Keratinocyte (primary cell): Measurements from ENCODE around the gene TEKT3. TPM values are rescaled to one million over a fixed set of nuclear protein-coding genes. Genes with fewer than 3 reads are reported as not detected.

Source experiments
- DNase-seq: peaks from one replicate; pipeline ENCODE4 v3.0.0-alpha.2; 2011; ENCODE audit warnings: low read depth, missing footprints, low spot score
- FAIRE-seq: peaks from 2 replicates; lab custom pipeline; 2011; peaks lifted over from hg19 to GRCh38; lab: Jason Lieb, UNC
- H2AFZ ChIP-seq: 2 replicates; pipeline ENCODE4 v1.6.0; 2012; ENCODE audit warnings: low read length, control low read depth, inconsistent platforms; ENCODE audit not compliant: control insufficient read depth
- H3K27ac ChIP-seq: 2 replicates; pipeline ENCODE4 v1.5.1; 2011; ENCODE audit warnings: low read length; ENCODE audit not compliant: control insufficient read depth, insufficient read depth
- H3K27me3 ChIP-seq: 3 replicates; pipeline ENCODE4 v1.6.0; 2011; ENCODE audit warnings: low read length; ENCODE audit not compliant: control insufficient read depth, insufficient read depth; ENCODE audit errors: extremely low read depth
- H3K36me3 ChIP-seq, 2 experiments: 2 replicates in 1 of 2; 3 replicates in 1 of 2; pipeline ENCODE4 v1.5.1; 2011; ENCODE audit warnings: low read length in 2 of 2, mild to moderate bottlenecking in 1 of 2; ENCODE audit not compliant: control insufficient read depth in 2 of 2, insufficient read depth in 2 of 2; ENCODE audit errors: extremely low read depth in 1 of 2
- H3K4me1 ChIP-seq: 3 replicates; pipeline ENCODE4 v1.5.1; 2011; ENCODE audit warnings: low read length; ENCODE audit not compliant: control insufficient read depth, insufficient read depth; ENCODE audit errors: extremely low read depth
- H3K4me2 ChIP-seq: 3 replicates; pipeline ENCODE4 v1.6.0; 2011; ENCODE audit warnings: low read depth, low read length; ENCODE audit not compliant: control insufficient read depth, insufficient read depth; ENCODE audit errors: extremely low read depth
- H3K4me3 ChIP-seq, 3 experiments: fragments of 200-600 bp in 1 of 3; sonication (generic) in 1 of 3; 2 replicates in 2 of 3; 3 replicates in 1 of 3; pipeline ENCODE4 v1.5.1; 2011 to 2016; ENCODE audit warnings: low read length in 3 of 3, mild to moderate bottlenecking in 3 of 3, control low read depth in 2 of 3, inconsistent platforms in 1 of 3, low read depth in 1 of 3, mixed read lengths in 1 of 3, mixed run types in 1 of 3, moderate library complexity in 1 of 3; ENCODE audit not compliant: control insufficient read depth in 2 of 3, insufficient read depth in 2 of 3; ENCODE audit errors: extremely low read depth in 1 of 3
- H3K79me2 ChIP-seq: 2 replicates; pipeline ENCODE4 v1.6.0; 2012; ENCODE audit warnings: low read length; ENCODE audit not compliant: control insufficient read depth, insufficient read depth
- H3K9ac ChIP-seq: 3 replicates; pipeline ENCODE4 v1.6.0; 2011; ENCODE audit warnings: low read length; ENCODE audit not compliant: control insufficient read depth, insufficient read depth; ENCODE audit errors: extremely low read depth
- H3K9me1 ChIP-seq: 3 replicates; pipeline ENCODE4 v1.6.0; 2011; ENCODE audit warnings: low read length; ENCODE audit not compliant: control insufficient read depth, insufficient read depth; ENCODE audit errors: extremely low read depth
- H3K9me3 ChIP-seq: 2 replicates; pipeline ENCODE4 v1.5.1; 2012; ENCODE audit warnings: low read depth, low read length; ENCODE audit not compliant: control insufficient read depth
- H4K20me1 ChIP-seq: 3 replicates; pipeline ENCODE4 v1.6.0; 2011; ENCODE audit warnings: low read length; ENCODE audit not compliant: control insufficient read depth, insufficient read depth; ENCODE audit errors: extremely low read depth
- EZH2 ChIP-seq: IDR thresholded peaks from one replicate; pipeline ENCODE4 v1.6.1; 2012; ENCODE audit warnings: inconsistent platforms, mild to moderate bottlenecking, low read length, moderate library complexity
- dilution Hi-C: fragments of 300-500 bp; cut with MboI; formaldehyde crosslinking; loops from one replicate; pipeline ENCODE4 v1.7.0; 2020; ENCODE audit warnings: low sequenced_read_pairs; ENCODE audit not compliant: extremely low pct_ligation_motif_present
- polyA plus RNA-seq, 5 experiments: library from polyadenylated mRNA; depleted of rRNA in 3 of 5; stranded (reverse) in 3 of 5; stranded (forward) in 1 of 5; unstranded in 1 of 5; fragments of >200 nt; gene quantifications; 1 replicate in 1 of 5; 2 replicates in 3 of 5; 3 replicates in 1 of 5; pipeline versions ENCODE4 v1.2.1 to v1.2.3, GENCODE V29; 2011 to 2012; ENCODE audit warnings: missing spikeins in 2 of 5, low read depth in 1 of 5, low replicate concordance in 1 of 5
- TF ChIP-seq, protein P1 (sequence below), 3 experiments: IDR thresholded peaks in 1 of 3; conservative IDR thresholded peaks in 1 of 3; optimal IDR thresholded peaks in 1 of 3; 2 replicates in 2 of 3; 3 replicates in 1 of 3; pipeline versions ENCODE3 to v1.5.1; 2011; ENCODE audit warnings: low read length in 3 of 3, mild to moderate bottlenecking in 3 of 3, moderate library complexity in 2 of 3, control low read depth in 1 of 3, inconsistent platforms in 1 of 3; ENCODE audit not compliant: insufficient read depth in 2 of 3; ENCODE audit errors: extremely low read depth in 1 of 3

Gene TEKT3
- polyA plus RNA-seq, 1 donor (not counting 4 experiments of a cell fraction or from before 2014, with no cell fraction given), result 0.16 TPM

DNA sequence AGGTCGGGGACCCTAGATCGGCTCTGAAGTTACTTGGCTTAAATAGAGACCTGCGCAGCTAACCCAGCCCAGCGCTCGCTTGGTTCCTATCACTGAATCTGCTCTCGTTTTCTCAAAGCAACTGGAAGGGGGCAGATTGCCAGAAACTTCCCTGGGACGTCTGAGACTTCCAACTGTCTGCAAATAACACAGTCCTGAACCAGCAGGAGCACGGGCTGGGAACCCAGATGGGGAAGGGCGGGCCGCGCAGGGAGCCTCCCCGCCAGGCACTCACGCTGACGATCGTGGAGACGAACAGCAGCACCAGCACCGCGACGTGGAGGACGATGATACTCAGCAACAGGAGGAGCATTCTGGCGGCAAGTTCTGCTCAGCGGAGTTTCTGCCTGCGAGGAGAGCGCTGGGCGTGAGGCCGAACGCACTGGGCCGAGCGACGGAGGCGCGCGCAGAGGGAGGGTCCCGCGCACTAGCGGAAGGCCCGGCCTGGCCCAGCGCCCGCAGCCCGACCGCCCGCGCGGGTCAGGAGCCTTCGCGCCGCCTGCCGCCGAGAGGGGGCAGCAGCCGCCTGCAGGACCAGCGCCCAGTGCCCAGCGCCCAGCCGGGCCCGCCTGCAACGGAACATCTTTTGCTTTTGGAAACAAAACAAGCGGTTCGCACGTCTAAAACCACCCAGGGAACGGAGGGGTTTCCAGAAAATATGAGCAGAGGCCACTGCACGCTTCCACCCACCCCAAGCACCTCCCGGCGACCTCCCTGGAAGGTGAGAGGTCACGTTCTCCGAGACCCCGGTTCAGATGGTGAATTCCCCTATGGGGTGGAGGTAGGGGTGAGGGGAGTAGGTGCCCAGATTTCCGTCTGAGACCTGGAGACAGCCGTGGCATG is 80.8 kb downstream of the TEKT3 start:
- Histone ChIP-seq H3K36me3 (no peaks in the 10 kb centered on the region), H3K4me1 (peaks cover 42% of the 10 kb centered on the region), H3K9me3 (no peaks in the 10 kb centered on the region), H4K20me1 (no peaks in the 10 kb centered on the region), H2AFZ (peak overlapping the region; percentile 97), H3K4me2 (peak overlapping the region; percentile 94), H3K4me3 (peak overlapping the region; percentile 52 to 69 (median 66)), H3K27ac (peak overlapping the region; percentile 17), H3K9ac (peak overlapping the region; percentile 40), H3K79me2 (no peaks in the 10 kb centered on the region), H3K27me3 (peaks cover 36% of the 10 kb centered on the region), H3K9me1 (no peaks in the 10 kb centered on the region)
- DNase-seq (no peak), FAIRE-seq (no peak)
- dilution Hi-C loops, result no loop called here
- no peak for TF ChIP-seq EZH2
- TF ChIP-seq, protein P1, sequence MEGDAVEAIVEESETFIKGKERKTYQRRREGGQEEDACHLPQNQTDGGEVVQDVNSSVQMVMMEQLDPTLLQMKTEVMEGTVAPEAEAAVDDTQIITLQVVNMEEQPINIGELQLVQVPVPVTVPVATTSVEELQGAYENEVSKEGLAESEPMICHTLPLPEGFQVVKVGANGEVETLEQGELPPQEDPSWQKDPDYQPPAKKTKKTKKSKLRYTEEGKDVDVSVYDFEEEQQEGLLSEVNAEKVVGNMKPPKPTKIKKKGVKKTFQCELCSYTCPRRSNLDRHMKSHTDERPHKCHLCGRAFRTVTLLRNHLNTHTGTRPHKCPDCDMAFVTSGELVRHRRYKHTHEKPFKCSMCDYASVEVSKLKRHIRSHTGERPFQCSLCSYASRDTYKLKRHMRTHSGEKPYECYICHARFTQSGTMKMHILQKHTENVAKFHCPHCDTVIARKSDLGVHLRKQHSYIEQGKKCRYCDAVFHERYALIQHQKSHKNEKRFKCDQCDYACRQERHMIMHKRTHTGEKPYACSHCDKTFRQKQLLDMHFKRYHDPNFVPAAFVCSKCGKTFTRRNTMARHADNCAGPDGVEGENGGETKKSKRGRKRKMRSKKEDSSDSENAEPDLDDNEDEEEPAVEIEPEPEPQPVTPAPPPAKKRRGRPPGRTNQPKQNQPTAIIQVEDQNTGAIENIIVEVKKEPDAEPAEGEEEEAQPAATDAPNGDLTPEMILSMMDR (optimal IDR thresholded peaks at IDR 0.05 in 1 of 3, IDR thresholded peaks at IDR 0.05 in 1 of 3, conservative IDR thresholded peaks at IDR 0.05 in 1 of 3; ENCODE audit: extremely low read depth in 1 of 3, insufficient read depth in 2 of 3, low read length in 3 of 3), result peak; percentile 63 to 82 (median 63)

DNA sequence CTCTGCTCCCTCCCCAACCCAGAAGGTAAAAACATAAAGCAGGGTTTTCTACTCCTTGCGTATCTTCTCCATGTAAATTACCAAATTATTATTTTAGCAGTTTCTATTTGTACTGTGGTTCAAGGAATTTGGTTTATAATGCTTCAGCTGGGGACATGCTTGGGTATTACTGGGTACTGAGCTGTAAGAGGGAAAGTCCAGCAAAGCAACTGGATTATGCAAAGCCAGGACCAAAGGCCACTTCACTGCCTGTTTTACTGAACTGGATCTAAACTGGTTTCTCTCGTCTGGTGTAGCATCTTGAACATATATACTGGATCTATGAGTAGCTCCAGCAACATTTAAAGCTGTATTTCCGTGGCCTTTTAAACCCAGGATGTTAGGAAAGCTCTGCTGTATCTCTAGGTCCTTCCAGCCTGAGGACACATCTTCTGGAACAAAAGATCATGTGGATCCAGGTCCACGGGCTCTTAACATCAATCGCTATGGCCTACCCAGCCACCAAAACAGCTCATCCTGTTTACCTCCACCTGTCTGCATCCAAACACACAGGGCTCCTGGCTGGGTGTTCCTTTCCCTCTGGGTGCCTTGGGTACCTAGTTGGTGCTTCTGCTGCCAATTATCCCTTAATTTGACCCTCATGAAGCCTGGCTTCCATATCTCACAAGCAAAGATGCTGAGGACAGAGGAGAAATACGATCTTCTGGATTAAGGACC is 83.4 kb downstream of the TEKT3 start:
- H2AFZ ChIP-seq, result no peak overlapping the region

More for the DNA sequence above, 83.4 kb downstream of the TEKT3 start:
- Histone ChIP-seq H3K27me3 (peaks cover 21% of the 10 kb centered on the region), H3K4me1 (peaks cover 36% of the 10 kb centered on the region), H3K9me1 (no peaks in the 10 kb centered on the region), H3K36me3 (no peaks in the 10 kb centered on the region), H3K27ac (no peak overlapping the region), H3K4me3 (no peak overlapping the region), H3K9ac (no peak overlapping the region), H4K20me1 (no peaks in the 10 kb centered on the region), H3K9me3 (no peaks in the 10 kb centered on the region), H3K79me2 (no peaks in the 10 kb centered on the region), H3K4me2 (peak overlapping the region; percentile 41)
- dilution Hi-C loops, result no loop called here
- no peak for DNase-seq
- no peak for FAIRE-seq
- TF ChIP-seq, protein P1 (optimal IDR thresholded peaks at IDR 0.05 in 1 of 3, IDR thresholded peaks at IDR 0.05 in 1 of 3, conservative IDR thresholded peaks at IDR 0.05 in 1 of 3; ENCODE audit: extremely low read depth in 1 of 3, insufficient read depth in 2 of 3, low read length in 3 of 3), result no peak
- TF ChIP-seq EZH2, result no peak
